Measurements from ENCODE around the gene XIRP1. TPM values are rescaled to one million over a fixed set of nuclear protein-coding genes. Genes with fewer than 3 reads are reported as not detected.

XIRP1 gene
- total and polyA plus RNA-seq, 4 donors: 0.08 to 0.81 (median 0.52) TPM

- H3K9me3 ChIP-seq (ENCODE audit: control insufficient read depth in 4 of 4, insufficient read depth in 3 of 4, low read length in 3 of 4): no peaks in the 10 kb centered on the region
- no peak for DNase-seq
- H3K27me3 ChIP-seq (ENCODE audit: control insufficient read depth in 3 of 3, insufficient read depth in 3 of 3, low read length in 2 of 3): no peaks in the 10 kb centered on the region
- TF ChIP-seq CTCF (IDR thresholded peaks at IDR 0.05; ENCODE audit: control extremely low read depth, extremely low read depth): no peak
- no peak overlapping the region for H3K9ac ChIP-seq (ENCODE audit: insufficient read depth in 1 of 2, low read length in 2 of 2)
- no peak overlapping the region for H3K27ac ChIP-seq (ENCODE audit: low read depth in 1 of 2, low read length in 1 of 2)
- peaks cover 0 to 3% (median 0%) of the 10 kb centered on the region in 5 donors for H3K4me1 ChIP-seq (ENCODE audit: control insufficient read depth in 5 of 5, insufficient read depth in 5 of 5, low read length in 5 of 5)
- no peak overlapping the region for H3K4me3 ChIP-seq
- no peaks in the 10 kb centered on the region for H3K36me3 ChIP-seq (ENCODE audit: control insufficient read depth in 4 of 4, insufficient read depth in 4 of 4, low read length in 4 of 4)
- no peak for ATAC-seq (ENCODE audit: insufficient read depth, low FRiP score)
These were observed 28.7 kb upstream of the XIRP1 start for GRCh38 chr3:39221141-39221530.

GRCh38 chr3:39220407-39221140, 28.2 kb upstream of the XIRP1 start:
- Histone ChIP-seq H3K4me3 (no peak overlapping the region), H3K9me3 (ENCODE audit: control insufficient read depth in 4 of 4, insufficient read depth in 3 of 4, low read length in 3 of 4) (no peaks in the 10 kb centered on the region), H3K36me3 (ENCODE audit: control insufficient read depth in 4 of 4, insufficient read depth in 4 of 4, low read length in 4 of 4) (no peaks in the 10 kb centered on the region), H3K27me3 (ENCODE audit: control insufficient read depth in 3 of 3, insufficient read depth in 3 of 3, low read length in 2 of 3) (no peaks in the 10 kb centered on the region), H3K4me1 (ENCODE audit: control insufficient read depth in 5 of 5, insufficient read depth in 5 of 5, low read length in 5 of 5) (peaks cover 0 to 3% (median 0%) of the 10 kb centered on the region in 5 donors), H3K9ac (ENCODE audit: insufficient read depth in 1 of 2, low read length in 2 of 2) (no peak overlapping the region), H3K27ac (ENCODE audit: low read depth in 1 of 2, low read length in 1 of 2) (no peak overlapping the region)
- DNase-seq: no peak
- 58 to 66% methylated on average over 6 of the region's 6 CpGs for WGBS, 2 donors
- ATAC-seq (ENCODE audit: insufficient read depth, low FRiP score): no peak
- TF ChIP-seq CTCF (IDR thresholded peaks at IDR 0.05; ENCODE audit: control extremely low read depth, extremely low read depth): no peak

- ATAC-seq (ENCODE audit: insufficient read depth, low FRiP score) (no peak), DNase-seq (no peak)
- Histone ChIP-seq H3K27me3 (ENCODE audit: control insufficient read depth in 3 of 3, insufficient read depth in 3 of 3, low read length in 2 of 3) (no peaks in the 10 kb centered on the region), H3K4me1 (ENCODE audit: control insufficient read depth in 5 of 5, insufficient read depth in 5 of 5, low read length in 5 of 5) (peaks cover 0 to 3% (median 0%) of the 10 kb centered on the region in 5 donors), H3K4me3 (no peak overlapping the region), H3K9ac (ENCODE audit: insufficient read depth in 1 of 2, low read length in 2 of 2) (no peak overlapping the region), H3K27ac (ENCODE audit: low read depth in 1 of 2, low read length in 1 of 2) (no peak overlapping the region), H3K9me3 (ENCODE audit: control insufficient read depth in 4 of 4, insufficient read depth in 3 of 4, low read length in 3 of 4) (no peaks in the 10 kb centered on the region), H3K36me3 (ENCODE audit: control insufficient read depth in 4 of 4, insufficient read depth in 4 of 4, low read length in 4 of 4) (no peaks in the 10 kb centered on the region)
- 82 to 96% methylated on average over 3 of the region's 3 CpGs for WGBS, 2 donors
- TF ChIP-seq CTCF (IDR thresholded peaks at IDR 0.05; ENCODE audit: control extremely low read depth, extremely low read depth): no peak
These were observed 27.3 kb upstream of the XIRP1 start for GRCh38 chr3:39219702-39220101.
